K562 (cell line): ENCODE measurements around the gene QKI.

ENCODE experiments used
- CREB1 ChIP-seq, 2 experiments: sonication (generic) in 1 of 2; formaldehyde crosslinking in 1 of 2; IDR thresholded peaks; 2 replicates each; pipeline versions ENCODE4 v1.6.1 to v1.8.0; 2012 to 2022; ENCODE audit warnings: inconsistent platforms in 1 of 2, mild to moderate bottlenecking in 1 of 2, missing genetic modification reagents in 1 of 2, moderate library complexity in 1 of 2
- CTCF ChIP-seq, 3 experiments: IDR thresholded peaks in 2 of 3; conservative IDR thresholded peaks in 1 of 3; 2 replicates each; pipeline ENCODE4 v1.5.1; 2011 to 2012; ENCODE audit warnings: low read length in 3 of 3, mild to moderate bottlenecking in 3 of 3, control low read depth in 2 of 3, improper control_type of control experiment in 1 of 3, inconsistent platforms in 1 of 3, low read depth in 1 of 3, mixed read lengths in 1 of 3, moderate library complexity in 1 of 3; ENCODE audit not compliant: insufficient read depth in 2 of 3
- ETV6 ChIP-seq, 3 experiments: fragments of 150-350 bp in 1 of 3; sonication (generic) in 1 of 3; formaldehyde crosslinking in 1 of 3; IDR thresholded peaks; 2 replicates each; pipeline versions ENCODE4 v1.6.1 to v1.8.0; 2014 to 2022; ENCODE audit warnings: borderline replicate concordance in 2 of 3, low read depth in 2 of 3, antibody characterized with exemption in 1 of 3, low read length in 1 of 3, mild to moderate bottlenecking in 1 of 3, missing genetic modification reagents in 1 of 3
- HDGF ChIP-seq: fragments of 450-650 bp; IDR thresholded peaks from 2 replicates; pipeline ENCODE4 v1.6.1; 2016
- HOXB6 ChIP-seq: fragments of 250-450 bp; sonication (Bioruptor Pico); IDR thresholded peaks from 2 replicates; pipeline ENCODE4 v1.5.1; 2022; ENCODE audit warnings: mild to moderate bottlenecking, borderline replicate concordance
- KAT7 ChIP-seq: sonication (generic); formaldehyde crosslinking; IDR thresholded peaks from 2 replicates; pipeline ENCODE4 v1.8.0; 2022; ENCODE audit warnings: missing genetic modification reagents, mild to moderate bottlenecking, borderline replicate concordance
- MAFF ChIP-seq: IDR thresholded peaks from 2 replicates; pipeline ENCODE4 v1.6.1; 2012; ENCODE audit warnings: low read length, improper control_type of control experiment
- PHF20 ChIP-seq: fragments of 450-650 bp; IDR thresholded peaks from 2 replicates; pipeline ENCODE4 v1.6.1; 2018; ENCODE audit not compliant: partially characterized antibody
- REST ChIP-seq, 2 experiments: fragments of 450-650 bp; formaldehyde crosslinking in 1 of 2; IDR thresholded peaks; 2 replicates each; pipeline versions ENCODE4 v1.4.0 to v1.6.1; 2014 to 2020; ENCODE audit warnings: mild to moderate bottlenecking in 2 of 2, borderline replicate concordance in 1 of 2, low read depth in 1 of 2
- YY1 ChIP-seq, 3 experiments: IDR thresholded peaks; 2 replicates each; pipeline ENCODE4 v1.6.1; 2011; ENCODE audit warnings: low read length in 2 of 3, mild to moderate bottlenecking in 2 of 3, moderate library complexity in 2 of 3, borderline replicate concordance in 1 of 3, control low read depth in 1 of 3, low read depth in 1 of 3; ENCODE audit not compliant: insufficient read depth in 3 of 3, insufficient replicate concordance in 2 of 3, control insufficient read depth in 1 of 3, insufficient read length in 1 of 3; ENCODE audit errors: extremely low read depth in 1 of 3
- ZNF274 ChIP-seq: IDR thresholded peaks from 2 replicates; pipeline ENCODE4 v1.6.1; 2011; ENCODE audit warnings: low read depth, mild to moderate bottlenecking, low read length, moderate library complexity, borderline replicate concordance
- ZNF282 ChIP-seq: sonication (generic); formaldehyde crosslinking; IDR thresholded peaks from 2 replicates; pipeline ENCODE4 v1.8.1; 2023; ENCODE audit warnings: missing genetic modification reagents

- TF ChIP-seq YY1 (IDR thresholded peaks at IDR 0.05; ENCODE audit: borderline replicate concordance in 1 of 3, control insufficient read depth in 1 of 3, extremely low read depth in 1 of 3, insufficient read depth in 3 of 3, insufficient read length in 1 of 3, insufficient replicate concordance in 2 of 3, low read depth in 1 of 3, low read length in 2 of 3) (no peak), KAT7 (CRISPR knock-in tag) (no peak), REST (IDR thresholded peaks at IDR 0.05; ENCODE audit: borderline replicate concordance) (no peak), REST (CRISPR knock-in tag; IDR thresholded peaks at IDR 0.05; ENCODE audit: low read depth) (no peak), PHF20 (no peak), MAFF (no peak), CREB1 (IDR thresholded peaks at IDR 0.05) (no peak), CREB1 (CRISPR knock-in tag; IDR thresholded peaks at IDR 0.05) (no peak), ETV6 (IDR thresholded peaks at IDR 0.05; ENCODE audit: borderline replicate concordance in 1 of 2, low read depth in 2 of 2, low read length in 1 of 2) (no peak), ETV6 (CRISPR knock-in tag; IDR thresholded peaks at IDR 0.05; ENCODE audit: borderline replicate concordance) (no peak), CTCF (IDR thresholded peaks at IDR 0.05 in 2 of 3, conservative IDR thresholded peaks at IDR 0.05 in 1 of 3; ENCODE audit: insufficient read depth in 2 of 3, low read depth in 1 of 3, low read length in 3 of 3) (no peak), HOXB6 (CRISPR knock-in tag) (no peak), HDGF (no peak), ZNF282 (CRISPR knock-in tag) (no peak), ZNF274 (no peak)
These were observed 19.9 kb upstream of the QKI start for GRCh38 chr6:163394659-163395058.
